NCI-H2171 treated with DMSO at 0.1 percent for 48 hours (cell line): ENCODE results near the gene SLC1A5.
"Not testable (repeated sequence)": the region's sequence is repeated elsewhere in the genome, so short reads cannot be mapped to it uniquely, and the experiment has no call there.

Source experiments
- DNase-seq: peaks from one replicate; lab custom pipeline; 2025; lab: John Stamatoyannopoulos, UW

Gene SLC1A5

DNA sequence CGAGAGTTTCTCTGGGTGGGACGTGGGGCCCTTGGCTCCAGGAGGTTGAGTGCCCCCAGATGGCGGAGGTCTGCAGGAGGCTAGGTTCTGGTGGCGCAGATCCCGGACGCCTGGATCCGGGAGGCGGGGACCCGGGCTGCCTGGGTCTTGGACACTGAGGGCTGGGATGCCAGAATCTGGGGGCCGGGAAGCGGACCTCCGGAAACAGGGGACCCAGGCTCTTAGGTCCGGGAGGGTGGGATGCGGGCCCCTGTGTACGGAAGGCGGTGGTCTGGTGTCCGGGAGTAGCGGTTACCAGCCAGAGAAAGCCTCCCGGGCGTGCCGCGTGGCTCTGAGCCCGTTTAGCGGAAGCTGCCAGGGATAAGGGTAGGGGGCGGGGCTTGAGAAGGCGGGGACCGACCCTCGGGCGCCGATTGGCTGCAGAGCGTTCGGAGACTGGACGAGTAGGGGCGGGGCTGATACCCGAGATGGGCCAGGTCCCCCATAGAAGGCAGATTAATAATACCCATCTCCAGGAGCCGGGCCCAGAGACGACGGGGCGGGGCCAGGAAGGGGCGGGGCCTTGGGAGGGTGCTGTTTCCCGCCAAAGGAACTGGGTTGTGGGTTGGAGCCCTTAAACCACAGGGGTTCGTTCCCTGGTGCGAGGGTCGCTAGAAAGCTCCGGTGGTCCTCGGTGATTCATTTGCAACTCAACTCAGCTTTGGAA, at the start of gene SLC1A5:
Gene SLC1A5, minus strand, starts transcription at position 333 of the 706 bp plus-strand sequence. CDS start 629 bp downstream, outside the sequence.
- DNase-seq = peak; percentile 96

DNA sequence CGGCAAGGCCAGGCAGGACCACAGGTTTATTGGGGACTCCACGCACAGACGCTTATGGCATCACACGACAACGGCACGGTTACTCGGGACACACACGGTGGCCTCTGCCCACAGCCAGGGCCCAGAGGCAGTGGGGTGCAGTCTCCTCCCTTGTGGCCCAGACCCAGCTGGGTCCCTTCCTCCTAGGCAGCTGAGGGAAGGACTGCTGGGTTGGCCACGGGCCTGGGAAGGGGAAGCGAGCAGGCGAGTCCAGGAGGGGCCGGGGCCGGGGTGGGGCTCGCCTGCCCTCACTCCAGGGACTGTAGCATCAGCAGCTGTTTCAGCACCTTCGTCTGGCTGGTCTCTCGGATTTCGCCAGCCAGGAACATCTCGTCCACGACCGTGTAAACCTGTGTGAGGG, 49.8 kb upstream of the SLC1A5 start:
- no peak for DNase-seq

DNA sequence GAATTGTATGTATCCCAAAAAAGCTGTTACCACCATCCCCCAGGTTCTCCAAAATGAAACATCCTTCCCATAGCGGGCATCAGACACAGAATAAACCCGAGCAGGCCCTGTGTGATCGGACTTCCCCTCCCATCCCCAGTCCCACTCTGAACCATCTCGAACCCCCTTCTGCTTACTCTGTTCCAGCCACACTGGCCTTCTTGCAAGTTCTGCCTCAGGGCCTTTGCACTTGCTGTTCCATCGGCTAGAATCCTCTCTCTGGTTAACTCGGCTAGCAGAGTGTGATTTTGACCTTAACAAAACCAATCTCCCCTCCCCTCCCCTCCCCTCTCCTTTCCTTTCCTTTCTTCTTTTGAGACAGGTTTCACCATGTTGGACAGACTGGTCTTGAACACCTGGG, 46.6 kb upstream of the SLC1A5 start:
- no peak for DNase-seq

DNA sequence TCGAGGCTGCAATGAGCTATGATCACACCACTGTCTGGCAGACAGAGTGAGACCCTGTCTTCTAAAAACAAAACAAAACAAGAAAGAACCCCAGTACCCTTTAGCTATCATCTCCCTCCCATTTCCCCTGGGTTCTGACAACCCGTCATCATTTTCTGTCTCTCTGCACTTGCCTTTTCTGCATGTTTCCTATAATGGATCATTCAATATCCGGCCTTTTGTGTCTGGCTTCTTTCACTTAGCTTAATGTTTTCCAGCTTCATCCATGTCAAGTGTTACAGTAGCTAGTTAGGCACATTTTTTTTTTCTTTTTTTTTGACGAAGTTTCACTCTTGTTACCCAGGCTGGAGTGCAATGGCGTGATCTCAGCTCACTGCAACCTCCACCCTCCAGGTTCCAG, 45.7 kb upstream of the SLC1A5 start:
- DNase-seq = no peak

DNA sequence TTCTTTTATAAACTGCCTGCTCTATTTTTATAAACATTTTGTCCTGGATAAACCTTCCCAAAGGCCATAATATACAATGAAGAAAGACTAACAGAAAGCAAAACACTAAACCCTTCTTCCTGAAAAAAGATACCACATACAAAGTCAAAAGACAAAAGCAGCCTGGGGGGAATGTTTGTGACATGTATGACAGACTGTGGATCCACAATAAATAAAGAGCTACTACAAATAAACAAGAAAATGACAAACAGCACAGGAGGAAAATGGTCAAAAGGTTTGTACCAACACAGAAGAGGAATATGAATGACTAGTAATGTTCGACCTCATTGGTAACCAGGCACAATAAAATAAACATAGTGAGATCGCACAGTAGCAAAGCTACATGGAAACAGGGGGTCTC, 42.5 kb upstream of the SLC1A5 start:
- no peak for DNase-seq

DNA sequence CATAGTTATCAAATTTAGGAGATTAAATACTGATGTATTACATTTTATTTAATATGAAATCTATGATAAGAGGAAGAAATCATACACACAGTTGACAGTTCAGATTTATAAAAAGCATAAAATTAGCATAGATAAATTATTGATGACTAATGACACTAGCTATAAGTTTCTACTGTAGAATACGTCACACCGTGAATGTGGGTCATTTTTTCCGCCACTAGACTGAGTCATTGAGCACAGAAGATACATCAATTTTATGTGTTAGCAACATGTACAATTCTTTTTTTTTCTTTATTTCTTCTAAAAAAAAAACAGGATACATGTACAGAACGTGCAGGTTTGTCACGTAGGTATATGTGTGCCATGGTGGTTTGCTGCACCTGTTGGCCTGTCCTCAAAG, 40.1 kb upstream of the SLC1A5 start:
- DNase-seq = peak; percentile 50

DNA sequence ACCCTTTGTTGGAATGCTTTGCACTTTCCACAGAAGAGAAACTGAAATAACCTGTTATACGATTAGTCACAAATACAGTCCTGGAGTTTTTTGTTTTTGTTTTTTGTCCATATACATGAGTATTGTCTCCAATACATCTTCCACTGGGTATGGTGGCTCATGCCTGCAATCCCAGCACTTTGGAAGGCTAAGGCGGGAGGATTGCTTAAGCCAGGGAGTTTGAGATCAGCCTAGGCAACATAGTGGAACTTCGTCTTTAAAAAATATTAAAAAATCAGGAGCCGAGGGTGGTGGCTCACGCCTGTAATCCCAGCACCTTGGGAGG, 37.3 kb upstream of the SLC1A5 start:
- no peak for DNase-seq

DNA sequence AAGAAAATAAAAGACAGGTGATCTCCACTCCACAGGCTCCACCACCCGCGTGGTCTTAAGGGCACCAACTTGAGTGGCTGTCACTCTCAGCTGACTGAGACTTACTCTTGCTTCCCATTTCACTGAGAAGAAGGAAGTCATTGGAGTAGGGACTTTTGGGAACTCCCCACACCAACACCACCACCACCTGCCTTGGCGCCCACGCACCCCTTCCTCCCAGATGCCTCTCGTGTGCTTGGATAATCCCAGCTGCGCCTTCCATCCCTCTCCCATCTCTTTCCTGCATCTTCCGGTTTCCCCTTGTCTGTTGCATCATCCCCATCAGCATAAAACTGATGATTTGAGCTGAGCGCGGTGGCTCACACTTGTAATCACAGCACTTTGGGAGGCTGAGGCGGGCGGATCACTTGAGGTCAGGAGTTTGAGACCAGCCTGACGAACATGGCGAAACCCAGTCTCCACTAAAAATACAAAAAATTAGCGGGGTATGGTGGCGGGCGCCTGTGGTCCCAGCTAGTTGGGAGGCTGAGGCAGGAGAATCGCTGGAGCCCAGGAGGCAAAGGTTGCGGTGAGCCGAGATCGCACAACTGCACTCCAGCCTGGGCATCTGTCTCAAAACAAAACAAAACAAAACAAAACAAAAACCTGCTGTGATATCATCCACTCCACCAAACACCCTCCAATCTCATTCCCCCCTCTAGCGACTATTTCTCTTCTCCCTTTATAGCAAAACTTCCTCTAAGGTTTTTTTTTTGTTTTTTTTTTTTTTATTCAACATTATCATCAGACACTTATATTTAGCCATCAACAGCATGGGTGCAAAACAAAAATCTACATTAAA, 36.7 kb upstream of the SLC1A5 start:
- DNase-seq = peak; percentile 75

DNA sequence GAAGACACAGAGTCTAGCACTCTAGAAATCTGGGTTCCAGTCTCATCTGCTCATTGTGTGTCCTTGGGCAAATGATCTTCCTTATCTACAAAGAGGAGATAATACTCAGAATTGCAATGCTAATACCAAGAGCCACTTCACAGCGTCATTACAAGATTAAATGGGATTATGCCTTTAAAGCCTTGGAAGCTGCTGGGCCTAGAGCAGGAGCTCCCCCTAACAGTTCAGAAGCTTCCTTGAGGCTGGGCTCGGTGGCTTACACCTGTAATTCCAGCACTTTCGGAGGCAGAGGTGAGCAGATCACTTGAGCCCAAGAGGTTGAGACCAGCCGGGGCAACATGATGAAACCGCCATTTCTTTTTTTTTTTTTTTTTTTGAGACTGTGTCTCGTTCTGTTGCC, 34.7 kb upstream of the SLC1A5 start:
- no peak for DNase-seq

DNA sequence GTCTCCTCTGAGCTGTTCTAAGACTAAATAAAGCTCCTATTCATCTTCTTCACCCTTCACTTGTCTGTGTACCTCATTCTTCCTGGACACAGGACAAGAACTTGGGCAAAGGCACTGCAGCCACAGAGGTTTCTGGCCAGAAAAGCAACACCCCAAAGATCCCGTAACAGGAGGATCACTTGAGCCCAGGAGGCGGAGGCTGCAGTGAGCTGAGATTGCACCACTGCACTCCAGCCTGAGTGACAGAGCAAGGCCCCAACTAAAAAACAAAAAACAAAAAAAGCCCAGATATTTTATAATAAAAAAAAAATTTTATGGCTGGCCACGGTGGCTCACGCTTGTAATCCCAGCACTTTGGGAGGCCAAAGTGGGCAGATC, 34.0 kb upstream of the SLC1A5 start:
- not testable (repeated sequence) for DNase-seq

DNA sequence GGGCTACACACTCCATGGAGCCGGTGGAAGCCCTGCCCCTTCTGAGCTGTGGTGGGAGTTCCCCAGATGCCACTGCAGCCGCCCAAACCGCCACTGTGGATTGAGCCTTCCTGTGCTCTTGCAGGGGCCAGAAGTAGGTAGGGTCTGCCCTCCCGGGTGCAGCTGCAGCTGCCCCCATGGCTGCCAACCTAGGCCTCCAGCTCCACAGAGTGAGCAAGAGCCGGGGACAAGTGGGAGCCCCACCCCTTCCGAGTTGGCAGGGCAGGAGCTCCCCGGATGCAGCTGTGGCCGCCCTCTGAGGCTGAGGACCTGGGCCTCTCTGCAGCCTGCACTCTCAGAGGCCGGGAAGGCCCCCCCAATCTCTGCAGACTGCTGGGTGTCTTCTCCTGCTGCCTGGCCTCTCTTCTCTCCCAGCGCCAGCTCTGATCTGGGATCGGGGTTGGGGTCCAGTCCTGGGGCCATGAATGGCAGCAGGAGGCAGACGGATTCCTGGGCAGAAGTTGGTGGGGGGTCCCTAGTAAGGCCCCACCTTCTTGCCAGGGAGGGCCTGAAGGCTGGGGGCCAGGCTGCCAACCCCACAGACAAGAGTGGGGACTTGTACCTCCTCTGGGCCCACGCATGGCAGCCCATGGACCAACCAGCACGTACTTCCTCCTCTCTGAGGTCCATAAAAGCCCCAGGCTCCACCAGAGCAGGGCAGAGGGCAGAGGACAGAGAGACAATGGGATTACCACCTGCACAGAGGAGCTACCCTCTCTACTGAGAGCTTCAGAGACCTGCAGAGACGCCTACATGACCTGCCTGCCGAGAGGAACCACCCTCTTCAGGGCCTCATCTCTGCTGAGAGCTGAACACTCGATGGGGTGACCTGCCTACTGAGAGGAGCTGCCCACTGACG, 33.4 kb upstream of the SLC1A5 start:
- no peak for DNase-seq

DNA sequence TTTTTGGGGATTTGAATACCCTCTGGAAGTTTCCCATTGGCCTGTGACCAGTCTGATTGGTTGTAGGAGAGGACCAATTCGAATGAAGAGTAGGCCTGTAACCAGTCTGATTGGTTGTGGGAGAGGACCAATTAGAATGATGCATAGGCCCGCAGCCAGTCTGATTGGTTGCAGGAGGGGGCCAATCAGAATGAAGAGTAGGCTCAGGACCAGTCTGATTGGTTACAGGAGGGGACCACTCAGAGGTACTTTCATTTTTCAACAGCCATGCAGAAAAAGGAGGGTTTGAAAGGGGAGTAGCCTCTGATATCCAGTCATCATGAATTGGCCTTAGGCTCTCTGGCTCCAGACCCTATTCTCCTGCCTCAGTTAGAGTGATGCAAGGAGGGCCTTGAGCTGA, 30.4 kb upstream of the SLC1A5 start:
- peak; percentile 35 for DNase-seq

DNA sequence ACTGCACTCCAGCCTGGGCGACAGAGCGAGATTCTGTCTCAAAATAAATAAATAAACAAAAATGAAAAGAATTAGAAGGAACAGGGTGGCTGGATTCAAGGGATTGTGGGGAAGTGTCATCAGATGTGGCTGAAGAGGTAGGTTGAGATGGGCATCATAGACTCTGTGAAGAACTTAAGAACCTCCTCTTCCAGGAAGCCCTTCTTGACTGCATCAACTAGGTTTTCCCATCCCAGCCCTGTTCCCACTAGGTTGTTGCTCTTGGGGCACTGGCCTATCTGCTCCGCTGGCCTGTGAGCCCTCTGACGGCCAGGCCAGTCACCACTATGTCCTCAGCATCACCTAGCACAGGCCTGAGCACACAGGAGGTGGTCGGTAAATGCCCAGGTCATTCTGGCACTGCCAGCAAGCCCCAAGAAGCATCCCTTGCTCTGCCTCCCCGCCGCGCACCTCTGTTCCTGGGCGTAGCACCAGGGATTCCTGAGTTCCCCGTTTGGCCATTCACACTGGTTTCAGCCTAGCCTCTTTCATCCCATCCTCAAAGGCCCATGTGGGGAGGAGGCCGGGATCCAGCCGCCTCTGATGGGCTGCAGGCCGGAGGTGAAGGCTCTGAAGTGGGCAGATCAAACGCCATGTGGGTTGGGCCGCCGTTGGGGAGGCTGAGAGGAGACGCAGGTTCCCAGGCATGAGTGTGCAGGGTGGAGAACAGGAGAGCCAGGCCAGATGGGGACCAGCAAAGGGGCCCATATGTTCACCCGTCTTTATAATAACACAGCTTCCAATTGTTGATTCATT, 27.6 kb upstream of the SLC1A5 start:
- DNase-seq = peak; percentile 97

DNA sequence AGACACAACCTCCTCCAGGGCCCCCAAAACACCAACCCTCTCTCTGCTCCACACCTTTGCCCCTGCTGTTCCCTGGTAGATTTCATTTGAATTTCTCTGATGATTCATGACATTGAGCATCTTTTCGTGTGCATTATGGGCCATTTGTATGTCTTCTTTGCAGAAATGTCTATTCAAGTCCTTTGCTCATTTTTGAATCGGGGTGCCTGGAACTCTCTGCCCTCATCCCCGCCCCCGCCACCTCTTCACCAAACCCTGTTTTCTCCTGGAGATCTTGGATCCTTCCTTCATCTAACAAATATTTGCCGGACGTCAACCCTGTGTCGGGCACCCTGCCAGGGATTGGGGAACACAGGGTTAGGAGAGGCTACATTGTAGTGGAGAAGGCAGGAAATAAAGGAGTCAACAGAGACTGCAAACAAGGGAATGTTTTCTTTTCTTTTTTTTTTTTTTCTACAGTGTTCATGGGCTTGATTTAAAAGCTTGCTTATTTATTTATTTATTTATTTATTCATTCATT, 25.5 kb upstream of the SLC1A5 start:
- DNase-seq = no peak

DNA sequence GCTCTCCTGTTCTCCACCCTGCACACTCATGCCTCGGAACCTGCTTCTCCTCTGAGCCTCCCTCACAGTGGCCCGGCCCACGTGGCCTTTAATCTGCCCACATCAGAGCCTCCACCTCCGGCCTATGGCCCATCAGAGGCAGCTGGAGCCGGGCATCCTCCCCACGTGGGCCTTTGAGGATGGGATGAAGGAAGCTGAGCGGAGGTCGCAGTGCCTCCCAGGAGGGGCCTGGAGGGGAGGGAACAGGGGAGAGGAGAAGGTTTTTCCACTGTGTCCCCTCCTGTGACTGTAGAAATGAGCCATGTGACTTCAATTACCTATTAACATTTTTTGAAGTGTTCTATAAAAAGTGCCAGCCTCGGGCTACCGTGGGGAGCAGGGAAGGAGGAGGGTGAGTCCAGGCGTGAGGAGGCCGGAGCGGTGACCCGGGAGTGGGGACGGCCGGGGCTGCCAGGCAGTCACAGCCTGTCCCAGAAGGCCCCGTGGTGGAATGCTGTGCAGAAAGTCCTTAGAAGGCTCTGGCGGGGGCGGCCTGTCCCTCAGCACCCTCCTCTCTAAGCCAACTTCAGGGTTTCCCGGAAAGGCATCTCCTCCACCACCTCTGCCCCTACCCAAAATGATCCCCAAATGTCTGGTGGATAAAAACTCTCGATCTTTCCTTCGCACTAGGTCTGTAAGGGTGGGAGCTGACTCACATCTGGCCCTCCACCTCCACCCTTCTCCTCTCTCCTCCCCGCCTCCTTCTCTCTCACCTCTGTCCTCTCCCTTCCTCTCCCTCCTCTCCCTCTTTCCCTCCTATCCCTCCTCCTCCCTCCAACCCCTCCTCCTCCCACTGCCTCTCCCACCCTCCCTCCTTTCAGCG, 24.8 kb upstream of the SLC1A5 start:
- no peak for DNase-seq

DNA sequence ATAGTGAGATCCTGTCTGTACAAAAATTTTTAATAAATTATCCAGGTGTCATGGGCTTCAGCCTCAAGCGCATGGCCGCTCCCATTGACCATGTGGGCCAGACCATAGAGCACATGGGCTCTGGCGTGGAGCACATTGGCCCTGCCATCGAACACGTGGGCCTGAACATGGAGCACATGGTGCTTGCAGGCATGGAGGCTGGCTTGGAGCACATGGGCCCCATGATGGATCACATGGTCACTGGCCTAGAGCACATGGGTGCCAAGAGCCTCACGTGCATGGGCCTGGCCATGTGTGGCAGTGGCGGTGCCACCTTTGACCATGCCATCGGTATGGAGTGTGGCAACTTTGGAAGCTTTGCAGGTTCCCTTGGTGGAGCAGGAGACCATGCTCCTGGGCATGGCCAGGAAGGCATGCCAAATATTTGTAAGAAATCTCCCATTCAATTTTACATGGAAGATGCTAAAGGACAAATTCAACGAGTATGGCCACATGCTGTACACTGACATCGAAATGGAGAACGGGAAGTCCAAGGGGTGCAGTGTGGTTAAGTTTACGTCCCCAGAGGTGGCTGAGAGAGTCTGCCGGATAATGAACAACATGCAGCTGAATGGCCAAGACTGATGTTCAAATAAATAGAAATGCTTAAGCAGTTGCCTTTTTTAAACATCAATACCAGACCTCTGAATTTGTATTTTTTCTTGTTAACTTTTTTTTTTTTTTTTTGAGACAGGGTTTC, 21.3 kb upstream of the SLC1A5 start:
- no peak for DNase-seq

DNA sequence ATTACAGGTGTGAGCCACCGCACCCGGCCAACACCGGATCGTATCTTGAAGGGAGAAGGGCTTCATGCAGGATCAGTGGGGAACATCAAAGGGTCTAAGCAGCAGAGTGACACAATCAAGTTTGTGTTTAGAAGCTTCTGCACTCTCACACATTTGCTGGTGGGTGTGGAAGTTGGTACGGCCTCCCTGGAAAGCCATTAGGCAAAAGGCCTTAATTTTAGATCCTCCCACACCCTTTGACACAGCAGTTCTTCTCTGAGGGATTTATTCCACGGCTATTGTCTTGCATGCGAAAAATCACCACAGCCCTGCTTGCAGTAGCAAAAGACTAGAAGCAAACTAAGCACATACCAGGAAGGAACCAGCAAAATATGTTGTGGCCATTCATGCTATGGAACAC, 18.3 kb upstream of the SLC1A5 start:
- no peak for DNase-seq

DNA sequence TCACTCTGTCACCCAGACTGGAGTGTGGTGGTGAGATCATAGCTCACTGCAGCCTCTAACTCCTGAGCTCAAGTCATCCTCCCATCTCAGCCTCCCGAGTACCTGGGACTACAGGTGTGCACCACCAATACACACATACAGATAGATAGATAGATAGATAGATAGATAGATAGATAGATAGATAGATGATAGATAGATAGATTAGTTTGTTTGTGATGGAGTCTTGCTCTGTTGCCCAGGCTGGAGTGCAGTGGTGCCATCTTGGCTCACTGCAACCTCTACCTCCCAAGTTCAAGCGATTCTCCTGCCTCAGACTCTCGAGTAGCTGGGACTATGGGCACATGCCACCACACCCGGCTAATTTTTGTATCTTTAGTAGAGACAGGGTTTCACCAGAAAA, 16.0 kb upstream of the SLC1A5 start:
- DNase-seq = not testable (repeated sequence)

DNA sequence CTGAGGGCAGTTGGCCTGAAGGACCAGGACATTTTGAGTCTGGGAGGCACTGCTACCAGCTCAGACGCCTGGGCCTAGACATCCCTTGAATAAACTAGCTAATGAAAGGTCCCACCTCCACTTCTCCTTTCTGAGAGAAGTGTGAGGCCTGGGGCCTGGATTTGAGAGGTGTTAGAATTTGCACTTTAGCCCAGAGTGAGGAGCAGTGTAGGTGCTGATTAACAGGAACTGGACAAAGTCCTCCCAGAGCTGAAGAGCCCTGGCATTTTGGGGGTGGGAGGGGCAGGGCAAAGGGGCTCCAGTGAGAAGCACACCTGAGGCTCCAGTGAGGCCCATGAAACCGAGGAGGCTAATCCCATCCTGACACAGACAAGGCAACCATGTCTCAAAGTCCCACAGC, 15.2 kb upstream of the SLC1A5 start:
- DNase-seq = no peak

DNA sequence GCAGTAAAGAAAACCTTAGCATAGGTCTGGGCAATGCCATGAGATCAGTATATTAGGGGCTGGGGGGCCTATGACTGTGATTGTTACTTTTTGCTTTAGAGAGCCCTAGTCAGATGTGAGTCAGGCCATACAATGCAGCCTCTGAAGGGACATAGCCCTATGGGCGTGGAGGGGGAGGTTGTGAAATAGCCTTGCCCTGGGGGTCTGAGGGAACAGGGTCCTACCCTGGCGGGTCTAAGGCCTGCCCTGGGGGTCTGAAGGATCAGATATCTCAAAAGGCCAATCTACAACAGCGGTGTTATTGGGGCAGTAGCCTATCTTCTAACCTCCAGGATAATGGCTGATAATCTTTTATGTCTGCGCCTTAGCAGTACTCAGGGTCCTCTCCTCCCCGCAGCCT, 13.8 kb upstream of the SLC1A5 start:
- no peak for DNase-seq
